Lower lobe of right lung (tissue), 2 donors: ENCODE results near the gene ODF4. TPM values are rescaled to one million over a fixed set of nuclear protein-coding genes. Genes with fewer than 3 reads are reported as not detected.

Source experiments
- ATAC-seq, 2 donors: fragments of 200-7000 bp; cut with Tn5 transposase; one replicate each; pipeline ENCODE4 v1.9.1; 2020 to 2022; ENCODE audit warnings: mild to moderate bottlenecking in 2 of 2, moderate library complexity in 2 of 2
- DNase-seq: peaks from one replicate; pipeline ENCODE4 v3.0.0-alpha.2; 2020
- H3K27ac ChIP-seq: fragments of 200-600 bp; one replicate; pipeline ENCODE4 v1.8.0; 2022
- H3K27me3 ChIP-seq: fragments of 200-600 bp; one replicate; pipeline ENCODE4 v1.8.0; 2022; ENCODE audit warnings: low read depth
- H3K36me3 ChIP-seq: fragments of 200-600 bp; one replicate; pipeline ENCODE4 v1.8.0; 2022; ENCODE audit warnings: mild to moderate bottlenecking
- H3K4me1 ChIP-seq: fragments of 200-600 bp; one replicate; pipeline ENCODE4 v1.8.0; 2022
- H3K4me3 ChIP-seq: fragments of 200-600 bp; one replicate; pipeline ENCODE4 v1.8.0; 2022; ENCODE audit warnings: mild to moderate bottlenecking
- H3K9me3 ChIP-seq: fragments of 200-600 bp; one replicate; pipeline ENCODE4 v1.8.0; 2022
- intact Hi-C: fragments of 100-400 bp; cut with DNase I; formaldehyde crosslinking; loops from one replicate; pipeline ENCODE4 v1.11.0; 2022
- total RNA-seq: library from RNA; stranded (reverse); fragmentation: NEBNext Ultra II Directional; extraction: Animal tissue kit (Norgen Biotek cat#: 25700); gene quantifications from one replicate; pipeline ENCODE4 v1.2.1, GENCODE V29; 2021
- TF ChIP-seq, protein P1 (sequence below): fragments of 200-600 bp; IDR thresholded peaks from one replicate; pipeline ENCODE4 v1.8.0; 2022; ENCODE audit warnings: antibody characterized with exemption, mild to moderate bottlenecking
- donor health status: DM: no; HTN: yes; CAD: no; lungs with severe emphysema.

Gene ODF4
- total RNA-seq, 1 donor from 2014 or later = not detected

DNA sequence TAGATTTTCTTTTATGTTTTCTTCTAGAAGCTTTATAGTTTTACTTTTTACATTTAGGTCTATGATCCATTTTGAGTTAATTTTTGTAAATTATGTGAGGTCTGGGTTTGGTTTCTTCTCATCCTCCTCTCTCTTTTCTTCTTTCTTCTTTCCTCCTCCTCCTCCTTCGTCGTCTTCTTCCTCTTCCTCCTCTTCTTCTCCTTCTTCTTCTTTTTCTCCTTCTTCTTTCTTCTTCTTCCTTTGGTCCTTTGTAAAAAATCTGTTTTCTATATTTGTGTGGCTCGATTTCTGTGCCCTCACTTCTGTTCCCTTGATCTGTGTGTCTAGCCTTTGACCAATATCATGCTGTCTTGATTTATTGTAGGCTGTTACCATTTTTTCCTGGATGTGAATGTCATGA lies 39.4 kb upstream of the ODF4 start:
- intact Hi-C loops = no loop called here
- no peaks in the 10 kb centered on the region for H3K36me3 ChIP-seq

DNA sequence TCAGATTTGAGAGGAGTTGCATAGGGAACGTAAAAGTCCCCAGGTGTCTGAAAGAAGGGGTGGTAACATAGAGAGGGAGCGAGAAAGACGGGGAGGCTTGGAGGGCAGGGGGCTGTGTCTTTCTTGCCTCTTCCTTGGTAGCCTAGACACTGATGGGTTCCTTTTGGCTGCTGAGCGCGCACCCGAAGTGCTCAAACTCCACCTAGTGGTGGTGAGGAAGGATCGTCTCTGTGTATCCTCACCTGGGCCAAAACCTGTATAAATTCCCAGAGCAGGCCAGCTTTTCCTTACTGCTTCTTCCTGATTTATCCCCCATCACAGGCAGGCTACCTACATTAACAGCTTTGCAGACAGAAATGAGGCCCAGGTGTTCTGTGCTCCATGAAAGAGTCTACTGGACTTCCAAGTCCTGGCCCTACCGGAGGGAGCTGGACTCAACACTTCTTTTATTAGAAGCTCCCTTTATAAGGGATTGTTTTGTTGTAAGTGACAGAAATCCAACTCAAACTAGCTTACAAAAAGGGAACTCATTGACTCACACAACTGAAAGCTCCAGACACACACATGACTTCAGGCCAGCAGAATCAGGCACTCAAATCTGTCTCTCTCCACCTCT lies 38.9 kb upstream of the ODF4 start:
- TF ChIP-seq, protein P1, sequence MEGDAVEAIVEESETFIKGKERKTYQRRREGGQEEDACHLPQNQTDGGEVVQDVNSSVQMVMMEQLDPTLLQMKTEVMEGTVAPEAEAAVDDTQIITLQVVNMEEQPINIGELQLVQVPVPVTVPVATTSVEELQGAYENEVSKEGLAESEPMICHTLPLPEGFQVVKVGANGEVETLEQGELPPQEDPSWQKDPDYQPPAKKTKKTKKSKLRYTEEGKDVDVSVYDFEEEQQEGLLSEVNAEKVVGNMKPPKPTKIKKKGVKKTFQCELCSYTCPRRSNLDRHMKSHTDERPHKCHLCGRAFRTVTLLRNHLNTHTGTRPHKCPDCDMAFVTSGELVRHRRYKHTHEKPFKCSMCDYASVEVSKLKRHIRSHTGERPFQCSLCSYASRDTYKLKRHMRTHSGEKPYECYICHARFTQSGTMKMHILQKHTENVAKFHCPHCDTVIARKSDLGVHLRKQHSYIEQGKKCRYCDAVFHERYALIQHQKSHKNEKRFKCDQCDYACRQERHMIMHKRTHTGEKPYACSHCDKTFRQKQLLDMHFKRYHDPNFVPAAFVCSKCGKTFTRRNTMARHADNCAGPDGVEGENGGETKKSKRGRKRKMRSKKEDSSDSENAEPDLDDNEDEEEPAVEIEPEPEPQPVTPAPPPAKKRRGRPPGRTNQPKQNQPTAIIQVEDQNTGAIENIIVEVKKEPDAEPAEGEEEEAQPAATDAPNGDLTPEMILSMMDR = peak; percentile 80

More for the DNA sequence above, 39.4 kb upstream of the ODF4 start:
- Histone ChIP-seq H3K4me1 (no peaks in the 10 kb centered on the region), H3K4me3 (no peak overlapping the region), H3K27ac (no peak overlapping the region), H3K27me3 (no peaks in the 10 kb centered on the region), H3K9me3 (no peaks in the 10 kb centered on the region)
- TF ChIP-seq, protein P1 = no peak
- DNase-seq = no peak
- no peak for ATAC-seq

DNA sequence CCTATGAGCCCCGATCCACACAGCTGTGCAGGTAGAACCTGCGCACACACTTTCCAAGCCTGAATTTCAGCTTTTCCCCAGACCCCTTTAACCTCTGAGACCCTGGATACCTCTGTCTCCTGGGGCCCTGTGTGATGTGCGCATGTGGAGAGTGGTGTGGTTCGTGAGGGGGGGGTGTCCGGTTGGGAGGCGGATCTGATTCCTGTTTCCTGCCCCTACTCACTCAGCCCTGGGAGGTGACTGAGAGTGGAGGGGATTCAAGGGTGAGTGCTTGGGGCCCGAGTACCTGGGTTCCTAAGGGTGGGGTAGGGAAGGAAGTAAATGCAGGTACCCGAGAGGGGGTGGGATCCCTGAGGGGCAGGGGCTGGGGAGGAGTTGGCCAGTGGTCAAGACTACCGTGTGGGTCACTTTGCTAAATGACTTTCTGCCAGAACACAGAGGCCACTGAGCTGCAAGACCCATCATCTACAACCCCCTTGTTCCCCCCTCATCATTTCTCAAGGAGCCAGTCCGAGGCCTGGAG lies 29.0 kb upstream of the ODF4 start:
- intact Hi-C loops = no loop called here
- H3K9me3 ChIP-seq = no peaks in the 10 kb centered on the region

More for the DNA sequence above, 38.9 kb upstream of the ODF4 start:
- no peaks in the 10 kb centered on the region for H3K27me3 ChIP-seq
- no peaks in the 10 kb centered on the region for H3K4me1 ChIP-seq
- no peak overlapping the region for H3K27ac ChIP-seq
- intact Hi-C loops = no loop called here
- DNase-seq (peak; percentile 72), ATAC-seq (peak; percentile 92 to 94)
- H3K36me3 ChIP-seq = no peaks in the 10 kb centered on the region
- H3K9me3 ChIP-seq = no peaks in the 10 kb centered on the region
- H3K4me3 ChIP-seq = no peak overlapping the region

DNA sequence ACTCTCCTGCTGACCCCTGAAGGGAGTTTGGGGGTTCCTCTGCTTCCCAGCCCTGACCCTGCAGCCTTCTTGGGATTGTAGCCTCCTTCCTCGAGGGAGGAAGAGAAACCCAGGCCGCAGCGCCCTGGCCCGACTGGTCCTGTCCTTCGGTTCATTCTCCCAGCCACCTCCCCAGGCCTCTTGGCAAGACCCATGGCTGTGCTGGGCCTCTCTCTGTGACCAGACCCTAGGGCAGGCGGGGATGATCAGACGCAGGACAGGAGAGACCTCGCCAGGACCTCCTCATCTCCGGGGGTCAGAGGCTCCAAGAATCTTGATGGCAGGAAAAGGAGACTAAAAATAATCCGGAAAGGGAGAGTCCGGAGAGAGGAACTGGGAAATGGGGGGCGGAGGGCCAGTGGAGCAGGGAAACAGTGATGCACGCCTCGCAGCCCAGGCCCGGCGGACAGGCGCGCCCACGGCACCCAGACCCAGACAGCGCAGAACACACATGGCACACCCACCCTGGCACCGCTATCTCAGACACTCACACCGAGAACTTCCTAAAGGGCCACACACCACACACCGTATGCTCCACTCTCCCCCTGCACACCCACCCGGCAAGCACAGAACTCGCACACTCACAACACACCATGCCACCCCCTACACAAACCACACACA lies 28.4 kb upstream of the ODF4 start:
- peaks cover 11% of the 10 kb centered on the region for H3K36me3 ChIP-seq
- peaks cover 33% of the 10 kb centered on the region for H3K27me3 ChIP-seq
- H3K9me3 ChIP-seq = no peaks in the 10 kb centered on the region
- ATAC-seq = peak; percentile 22 to 31
- TF ChIP-seq, protein P1 = no peak
- H3K4me3 ChIP-seq = peak overlapping the region; percentile 53
- H3K4me1 ChIP-seq = peaks cover 14% of the 10 kb centered on the region
- no peak for DNase-seq
- intact Hi-C loops = no loop called here
- H3K27ac ChIP-seq = peak overlapping the region; percentile 82

More for the DNA sequence above, 29.0 kb upstream of the ODF4 start:
- H3K36me3 ChIP-seq = peaks cover 5% of the 10 kb centered on the region
- H3K4me1 ChIP-seq = peaks cover 13% of the 10 kb centered on the region
- DNase-seq (no peak), ATAC-seq (peak; percentile 31 to 55)
- H3K4me3 ChIP-seq = peak overlapping the region; percentile 53
- peaks cover 27% of the 10 kb centered on the region for H3K27me3 ChIP-seq
- TF ChIP-seq, protein P1 = no peak
- H3K27ac ChIP-seq = peak overlapping the region; percentile 82

DNA sequence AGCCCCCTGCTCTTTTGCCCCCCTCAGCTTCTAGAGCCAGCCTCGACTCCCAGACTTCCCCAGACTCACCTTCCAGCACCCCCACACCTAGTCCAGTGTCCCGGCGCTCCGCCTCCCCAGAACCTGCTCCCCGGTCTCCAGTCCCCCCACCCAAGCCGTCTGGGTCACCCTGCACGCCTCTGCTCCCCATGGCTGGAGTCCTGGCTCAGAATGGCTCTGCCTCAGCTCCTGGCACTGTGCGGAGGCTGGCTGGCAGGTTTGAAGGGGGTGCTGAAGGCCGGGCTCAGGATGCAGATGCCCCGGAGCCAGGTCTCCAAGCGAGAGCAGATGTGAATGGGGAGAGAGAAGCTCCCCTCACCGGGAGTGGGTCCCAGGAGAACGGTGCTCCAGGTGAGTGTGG lies 27.4 kb upstream of the ODF4 start:
- no peak for DNase-seq
- Histone ChIP-seq H3K27me3 (peaks cover 33% of the 10 kb centered on the region), H3K27ac (no peak overlapping the region), H3K9me3 (no peaks in the 10 kb centered on the region), H3K4me1 (peaks cover 14% of the 10 kb centered on the region), H3K36me3 (peaks cover 16% of the 10 kb centered on the region), H3K4me3 (peak overlapping the region; percentile 53)
- ATAC-seq = no peak
- TF ChIP-seq, protein P1 = no peak
- intact Hi-C loops = no loop called here
